HUES48 (cell line): ENCODE measurements around the gene WDR46.
"Not testable (repeated sequence)": the region's sequence is repeated elsewhere in the genome, so short reads cannot be mapped to it uniquely, and the experiment has no call there.

Experiments used
- H3K27ac ChIP-seq: one replicate; pipeline ENCODE4 v1.7.0; 2013; ENCODE audit warnings: low read depth, low read length, inconsistent platforms
- H3K27me3 ChIP-seq: 2 replicates; pipeline ENCODE4 v1.6.1; 2013; ENCODE audit warnings: mild to moderate bottlenecking, low read length; ENCODE audit not compliant: control insufficient read depth, insufficient read depth
- H3K36me3 ChIP-seq: 2 replicates; pipeline ENCODE4 v1.6.1; 2013; ENCODE audit warnings: low read length; ENCODE audit not compliant: control insufficient read depth, insufficient read depth
- H3K4me1 ChIP-seq: 2 replicates; pipeline ENCODE4 v1.6.1; 2013; ENCODE audit warnings: mild to moderate bottlenecking, low read length; ENCODE audit not compliant: control insufficient read depth, insufficient read depth
- H3K4me3 ChIP-seq: 2 replicates; pipeline ENCODE4 v1.5.1; 2013; ENCODE audit warnings: mild to moderate bottlenecking, low read depth, low read length
- H3K9ac ChIP-seq: 2 replicates; pipeline ENCODE4 v1.6.1; 2013; ENCODE audit warnings: mild to moderate bottlenecking, low read depth, low read length, moderate library complexity
- H3K9me3 ChIP-seq: 2 replicates; pipeline ENCODE4 v1.6.1; 2013; ENCODE audit warnings: low read length; ENCODE audit not compliant: control insufficient read depth, insufficient read depth

The WDR46 gene

GRCh38 chr6:33280539-33280938 is 8.5 kb downstream of the WDR46 start:
- Histone ChIP-seq H3K4me3 (no peak overlapping the region), H3K9ac (no peak overlapping the region), H3K4me1 (peaks cover 9% of the 10 kb centered on the region; the same call in 1 of the 2 replicates), H3K27ac (no peak overlapping the region), H3K36me3 (peaks cover 74% of the 10 kb centered on the region), H3K9me3 (no peaks in the 10 kb centered on the region), H3K27me3 (no peaks in the 10 kb centered on the region)

GRCh38 chr6:33279971-33280511 is 9.0 kb downstream of the WDR46 start:
- no peaks in the 10 kb centered on the region for H3K27me3 ChIP-seq
- H3K9me3 ChIP-seq: no peaks in the 10 kb centered on the region
- peaks cover 10% of the 10 kb centered on the region; the same call in 1 of the 2 replicates for H3K4me1 ChIP-seq
- H3K9ac ChIP-seq: no peak overlapping the region
- no peak overlapping the region for H3K4me3 ChIP-seq
- H3K27ac ChIP-seq: no peak overlapping the region
- peaks cover 75% of the 10 kb centered on the region for H3K36me3 ChIP-seq

GRCh38 chr6:33279257-33279695 is 9.8 kb downstream of the WDR46 start:
- peaks cover 18% of the 10 kb centered on the region for H3K4me1 ChIP-seq
- no peaks in the 10 kb centered on the region for H3K27me3 ChIP-seq
- no peak overlapping the region for H3K9ac ChIP-seq
- H3K36me3 ChIP-seq: peaks cover 75% of the 10 kb centered on the region
- H3K4me3 ChIP-seq: no peak overlapping the region
- H3K27ac ChIP-seq: no peak overlapping the region
- H3K9me3 ChIP-seq: no peaks in the 10 kb centered on the region

GRCh38 chr6:33278810-33279209 is 10.2 kb downstream of the WDR46 start:
- Histone ChIP-seq H3K4me3 (no peak overlapping the region), H3K27ac (no peak overlapping the region), H3K4me1 (peaks cover 21% of the 10 kb centered on the region), H3K9me3 (no peaks in the 10 kb centered on the region), H3K36me3 (peaks cover 75% of the 10 kb centered on the region), H3K9ac (no peak overlapping the region), H3K27me3 (no peaks in the 10 kb centered on the region)

GRCh38 chr6:33278392-33278741 is 10.7 kb downstream of the WDR46 start:
- no peaks in the 10 kb centered on the region for H3K27me3 ChIP-seq
- peak overlapping the region; percentile 99; the same call in 1 of the 2 replicates for H3K4me3 ChIP-seq
- H3K36me3 ChIP-seq: peaks cover 75% of the 10 kb centered on the region
- H3K9me3 ChIP-seq: no peaks in the 10 kb centered on the region
- peak overlapping the region; percentile 98 for H3K27ac ChIP-seq
- H3K4me1 ChIP-seq: peaks cover 22% of the 10 kb centered on the region
- no peak overlapping the region for H3K9ac ChIP-seq

GRCh38 chr6:33277663-33278391 is 11.2 kb downstream of the WDR46 start:
- H3K27ac ChIP-seq: peak overlapping the region; percentile 98
- peaks cover 27% of the 10 kb centered on the region for H3K4me1 ChIP-seq
- no peaks in the 10 kb centered on the region for H3K9me3 ChIP-seq
- H3K36me3 ChIP-seq: peaks cover 77% of the 10 kb centered on the region
- H3K4me3 ChIP-seq: peak overlapping the region; percentile 99
- peak overlapping the region; percentile 71 for H3K9ac ChIP-seq
- no peaks in the 10 kb centered on the region for H3K27me3 ChIP-seq

GRCh38 chr6:33276864-33277662 is 12.0 kb downstream of the WDR46 start, which contains the start of gene B3GALT4:
Gene B3GALT4 (plus strand): TSS chr6:33277123. CDS start chr6:33277420, 297 bp downstream.
- peaks cover 28% of the 10 kb centered on the region for H3K4me1 ChIP-seq
- H3K27ac ChIP-seq: peak within 1 kb of the TSS; percentile 98
- no peaks in the 10 kb centered on the region for H3K9me3 ChIP-seq
- H3K27me3 ChIP-seq: no peaks in the 10 kb centered on the region
- H3K36me3 ChIP-seq: peaks cover 74% of the 10 kb centered on the region
- H3K9ac ChIP-seq: peak within 1 kb of the TSS; percentile 71
- peak within 1 kb of the TSS; percentile 99 for H3K4me3 ChIP-seq

- peak overlapping the region; percentile 98 for H3K27ac ChIP-seq
- peaks cover 28% of the 10 kb centered on the region for H3K4me1 ChIP-seq
- H3K9me3 ChIP-seq: no peaks in the 10 kb centered on the region
- peak overlapping the region; percentile 71 for H3K9ac ChIP-seq
- peaks cover 70% of the 10 kb centered on the region for H3K36me3 ChIP-seq
- no peaks in the 10 kb centered on the region for H3K27me3 ChIP-seq
- H3K4me3 ChIP-seq: peak overlapping the region; percentile 99
Measured at GRCh38 chr6:33276581-33276863, 12.5 kb downstream of the WDR46 start.

GRCh38 chr6:33275795-33276580 is 13.1 kb downstream of the WDR46 start:
- H3K9me3 ChIP-seq, H3K27me3 ChIP-seq: not testable (repeated sequence)
- Histone ChIP-seq H3K27ac (peak overlapping the region; percentile 98), H3K4me3 (peak overlapping the region; percentile 99), H3K4me1 (peaks cover 28% of the 10 kb centered on the region), H3K9ac (peak overlapping the region; percentile 71), H3K36me3 (peaks cover 65% of the 10 kb centered on the region)

- peak overlapping the region; percentile 97 for H3K9ac ChIP-seq
- peak overlapping the region; percentile 99 for H3K4me3 ChIP-seq
- peaks cover 28% of the 10 kb centered on the region for H3K4me1 ChIP-seq
- H3K36me3 ChIP-seq: peaks cover 55% of the 10 kb centered on the region
- H3K27me3 ChIP-seq: no peaks in the 10 kb centered on the region
- H3K9me3 ChIP-seq: no peaks in the 10 kb centered on the region
- H3K27ac ChIP-seq: peak overlapping the region; percentile 98
Measured at GRCh38 chr6:33273924-33274902, 14.8 kb downstream of the WDR46 start.
